Mucosa of stomach (tissue), 1 donor: Measurements from ENCODE around the gene CWC15.
"Not testable (repeated sequence)": the region's sequence is repeated elsewhere in the genome, so short reads cannot be mapped to it uniquely, and the experiment has no call there.

Source experiments
- H3K27me3 ChIP-seq: one replicate; pipeline ENCODE4 v1.7.0; 2013; ENCODE audit warnings: mild to moderate bottlenecking, low read length; ENCODE audit not compliant: control insufficient read depth, insufficient read depth
- H3K36me3 ChIP-seq: one replicate; pipeline ENCODE4 v1.7.0; 2013; ENCODE audit warnings: low read length; ENCODE audit not compliant: control insufficient read depth, insufficient read depth
- H3K4me1 ChIP-seq: one replicate; pipeline ENCODE4 v1.7.0; 2013; ENCODE audit warnings: mild to moderate bottlenecking, low read length; ENCODE audit not compliant: control insufficient read depth, insufficient read depth
- H3K4me3 ChIP-seq: one replicate; pipeline ENCODE4 v1.7.0; 2013; ENCODE audit warnings: low read length
- H3K9ac ChIP-seq: one replicate; pipeline ENCODE4 v1.7.0; 2013; ENCODE audit warnings: mild to moderate bottlenecking, low read length, moderate library complexity
- H3K9me3 ChIP-seq: one replicate; pipeline ENCODE4 v1.7.0; 2013; ENCODE audit warnings: mild to moderate bottlenecking, low read length, moderate library complexity; ENCODE audit not compliant: control insufficient read depth
- donor health status: Pancreatic carcinoma.

The CWC15 gene

DNA sequence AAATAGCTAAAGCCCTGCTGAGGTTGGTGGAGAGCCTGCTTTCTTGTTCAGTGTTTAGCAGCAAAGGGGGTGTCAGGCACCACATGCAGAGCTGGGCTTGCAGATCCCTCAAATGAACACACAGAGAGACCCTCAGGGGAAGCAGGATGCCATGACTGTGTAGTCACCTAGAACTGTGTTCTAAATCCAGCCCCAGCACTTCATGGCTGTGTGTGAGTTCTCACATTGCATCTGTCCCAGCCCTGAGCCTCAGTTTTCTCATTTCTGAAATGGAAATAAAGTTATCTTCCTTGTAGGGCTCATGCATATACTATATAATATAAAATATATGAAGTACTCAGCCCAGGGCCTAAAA, 47.1 kb downstream of the CWC15 start:
- peaks cover 7% of the 10 kb centered on the region for H3K4me1 ChIP-seq
- no peaks in the 10 kb centered on the region for H3K9me3 ChIP-seq
- H3K9ac ChIP-seq, result no peak overlapping the region
- no peak overlapping the region for H3K4me3 ChIP-seq
- no peaks in the 10 kb centered on the region for H3K27me3 ChIP-seq
- H3K36me3 ChIP-seq, result no peaks in the 10 kb centered on the region

GRCh38 chr11:94925422-94926270, 47.7 kb downstream of the CWC15 start:
- peaks cover 7% of the 10 kb centered on the region for H3K4me1 ChIP-seq

DNA sequence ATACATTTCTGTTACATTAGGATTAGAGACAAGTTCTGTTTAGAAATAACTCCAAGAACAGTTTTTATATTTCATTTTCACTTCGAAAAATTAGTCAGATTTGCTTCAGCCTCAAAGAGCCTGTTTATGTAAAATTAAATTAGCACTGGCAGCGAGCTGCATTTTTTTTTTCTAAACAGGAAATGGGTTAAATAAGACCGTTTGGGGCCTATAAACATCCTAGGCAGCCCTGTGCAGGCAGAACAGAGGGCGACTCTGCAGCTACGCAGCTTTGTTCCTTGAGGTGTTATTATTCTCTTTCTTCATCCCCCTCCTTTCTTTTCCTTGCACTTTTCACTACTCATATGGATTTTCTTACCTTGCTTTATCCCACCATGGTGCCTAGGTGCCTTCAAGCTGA, 48.7 kb downstream of the CWC15 start:
- Histone ChIP-seq H3K4me1 (peaks cover 7% of the 10 kb centered on the region), H3K36me3 (no peaks in the 10 kb centered on the region), H3K4me3 (no peak overlapping the region), H3K27me3 (no peaks in the 10 kb centered on the region), H3K9ac (no peak overlapping the region), H3K9me3 (no peaks in the 10 kb centered on the region)

More at GRCh38 chr11:94925422-94926270, 47.7 kb downstream of the CWC15 start:
- Histone ChIP-seq H3K9me3 (no peaks in the 10 kb centered on the region), H3K9ac (no peak overlapping the region), H3K36me3 (no peaks in the 10 kb centered on the region), H3K4me3 (no peak overlapping the region), H3K27me3 (no peaks in the 10 kb centered on the region)

GRCh38 chr11:94924171-94924572, 49.2 kb downstream of the CWC15 start:
- H3K27me3 ChIP-seq, result no peaks in the 10 kb centered on the region
- H3K4me1 ChIP-seq, result peaks cover 7% of the 10 kb centered on the region
- H3K9me3 ChIP-seq, result no peaks in the 10 kb centered on the region
- no peak overlapping the region for H3K4me3 ChIP-seq
- no peaks in the 10 kb centered on the region for H3K36me3 ChIP-seq
- no peak overlapping the region for H3K9ac ChIP-seq

GRCh38 chr11:94923004-94923334, 50.4 kb downstream of the CWC15 start:
- Histone ChIP-seq H3K9me3 (no peaks in the 10 kb centered on the region), H3K9ac (no peak overlapping the region), H3K4me1 (peaks cover 7% of the 10 kb centered on the region), H3K36me3 (no peaks in the 10 kb centered on the region), H3K4me3 (no peak overlapping the region), H3K27me3 (no peaks in the 10 kb centered on the region)

GRCh38 chr11:94922321-94923003, 50.9 kb downstream of the CWC15 start:
- H3K4me1 ChIP-seq, result peaks cover 6% of the 10 kb centered on the region
- no peak overlapping the region for H3K9ac ChIP-seq
- no peaks in the 10 kb centered on the region for H3K9me3 ChIP-seq
- no peak overlapping the region for H3K4me3 ChIP-seq
- no peaks in the 10 kb centered on the region for H3K27me3 ChIP-seq
- H3K36me3 ChIP-seq, result no peaks in the 10 kb centered on the region

- no peaks in the 10 kb centered on the region for H3K4me1 ChIP-seq
- no peak overlapping the region for H3K4me3 ChIP-seq
- H3K9ac ChIP-seq, result no peak overlapping the region
- no peaks in the 10 kb centered on the region for H3K36me3 ChIP-seq
- no peaks in the 10 kb centered on the region for H3K27me3 ChIP-seq
- no peaks in the 10 kb centered on the region for H3K9me3 ChIP-seq
These were observed 53.0 kb downstream of the CWC15 start for GRCh38 chr11:94920311-94920710.

DNA sequence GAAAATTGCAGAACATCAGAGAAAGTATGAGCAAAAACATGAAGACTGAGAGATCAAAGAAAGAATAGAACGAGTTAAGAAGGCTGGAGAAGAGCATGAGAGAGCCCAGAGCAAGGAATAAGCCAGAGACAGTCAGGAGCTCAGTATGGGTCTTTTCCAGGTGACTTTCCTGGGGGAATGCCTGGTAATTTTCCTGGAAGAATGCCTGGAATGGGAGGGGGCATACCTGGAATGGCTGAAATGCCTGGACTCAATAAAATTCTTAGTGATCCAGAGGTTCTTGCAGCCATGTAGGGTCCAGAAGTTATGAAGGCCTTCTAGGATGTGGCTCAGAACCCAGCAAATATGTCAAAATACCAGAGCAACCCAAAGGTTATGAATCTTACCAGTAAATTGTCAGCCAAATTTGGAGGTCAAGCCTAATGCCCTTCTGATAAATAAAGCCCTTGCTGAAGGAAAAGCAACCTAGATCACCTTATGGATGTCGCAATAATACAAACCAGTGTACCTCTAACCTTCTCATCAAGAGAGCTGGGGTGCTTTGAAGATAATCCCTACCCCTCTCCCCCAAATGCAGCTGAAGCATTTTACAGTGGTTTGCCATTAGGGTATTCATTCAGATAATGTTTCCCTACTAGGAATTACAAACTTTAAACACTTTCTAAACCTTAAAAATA, 59.5 kb downstream of the CWC15 start:
- H3K9me3 ChIP-seq, H3K9ac ChIP-seq, H3K4me3 ChIP-seq, H3K27me3 ChIP-seq, H3K4me1 ChIP-seq, H3K36me3 ChIP-seq: not testable (repeated sequence)

GRCh38 chr11:94912806-94913205, 60.5 kb downstream of the CWC15 start:
- Histone ChIP-seq H3K9me3 (no peaks in the 10 kb centered on the region), H3K9ac (no peak overlapping the region), H3K4me3 (no peak overlapping the region), H3K27me3 (no peaks in the 10 kb centered on the region), H3K36me3 (no peaks in the 10 kb centered on the region), H3K4me1 (no peaks in the 10 kb centered on the region)
